Central memory CD8-positive, alpha-beta T cell (primary cell): ENCODE results near the gene DIP2C.
"Not testable (repeated sequence)": the region's sequence is repeated elsewhere in the genome, so short reads cannot be mapped to it uniquely, and the experiment has no call there.

Experiments used
- ATAC-seq: fragments of 150-1000 bp; cut with Tn5 transposase; replicated peaks from 2 replicates; pipeline ENCODE4 v1.10.0; 2022; ENCODE audit warnings: mild to moderate bottlenecking, moderate FRiP score, moderate number of reproducible peaks; ENCODE audit not compliant: poor library complexity, severe bottlenecking; ENCODE audit errors: extremely low read depth
- DNase-seq, 2 donors: peaks; one replicate each; pipeline ENCODE4 v3.0.0; 2021; ENCODE audit warnings: low spot score in 2 of 2
- H3K27ac Mint-ChIP-seq: one replicate; pipeline ENCODE4 v1.8.0; 2022; ENCODE audit warnings: low read depth, mild to moderate bottlenecking, moderate library complexity, mixed read lengths
- H3K27me3 Mint-ChIP-seq: one replicate; pipeline ENCODE4 v1.8.0; 2022; ENCODE audit warnings: mixed read lengths
- H3K36me3 Mint-ChIP-seq: one replicate; pipeline ENCODE4 v1.8.0; 2022; ENCODE audit warnings: mild to moderate bottlenecking, moderate library complexity, mixed read lengths; ENCODE audit not compliant: insufficient read depth
- H3K4me1 Mint-ChIP-seq: one replicate; pipeline ENCODE4 v1.8.0; 2022; ENCODE audit warnings: mixed read lengths
- H3K4me3 Mint-ChIP-seq: one replicate; pipeline ENCODE4 v1.8.0; 2022; ENCODE audit warnings: mild to moderate bottlenecking, moderate library complexity, mixed read lengths
- H3K9me3 Mint-ChIP-seq: one replicate; pipeline ENCODE4 v1.8.0; 2022; ENCODE audit warnings: mixed read lengths

Gene DIP2C

GRCh38 chr10:306675-307185 lies 382.7 kb downstream of the DIP2C start:
- no peak for ATAC-seq
- Mint-ChIP-seq H3K27me3 (no peaks in the 10 kb centered on the region), H3K36me3 (peaks cover 2% of the 10 kb centered on the region), H3K27ac (peak overlapping the region; percentile 58), H3K4me1 (peaks cover 18% of the 10 kb centered on the region), H3K4me3 (no peak overlapping the region), H3K9me3 (no peaks in the 10 kb centered on the region)
- no peak for DNase-seq

DNA sequence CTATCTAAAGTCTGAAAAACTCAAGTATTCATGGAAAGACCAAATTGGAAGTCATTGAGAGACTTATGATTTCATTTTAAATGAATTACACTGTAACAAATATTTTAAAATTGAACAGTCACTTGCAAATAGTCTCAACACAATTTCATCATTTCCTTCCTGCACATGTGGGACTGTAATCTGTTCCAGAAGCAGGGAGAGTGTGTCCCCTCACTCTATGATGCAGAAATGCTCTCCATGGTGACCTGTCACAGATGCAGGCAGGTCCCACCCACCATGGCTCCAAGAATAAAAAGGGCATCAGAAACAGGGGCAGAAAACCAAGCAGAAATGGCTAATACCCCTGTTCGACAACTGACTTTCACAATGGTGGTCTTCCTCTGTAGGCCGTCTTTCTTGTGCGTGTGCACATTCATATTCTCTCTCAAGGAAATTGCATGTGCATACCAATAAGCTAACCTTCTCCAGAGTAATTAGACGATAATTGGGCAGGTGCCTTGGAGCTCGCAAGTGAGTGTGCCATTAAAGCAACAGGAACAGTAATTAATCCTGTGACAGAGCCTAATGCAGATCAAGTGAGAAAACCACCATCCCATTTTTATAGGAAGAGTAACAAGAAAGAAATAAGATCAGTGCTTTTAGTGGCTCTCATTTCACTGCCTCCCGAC lies 383.3 kb downstream of the DIP2C start:
- ATAC-seq (no peak), DNase-seq (no peak)
- H3K36me3 Mint-ChIP-seq = peaks cover 4% of the 10 kb centered on the region
- H3K4me1 Mint-ChIP-seq = peaks cover 18% of the 10 kb centered on the region
- H3K9me3 Mint-ChIP-seq = no peaks in the 10 kb centered on the region
- no peak overlapping the region for H3K4me3 Mint-ChIP-seq
- no peak overlapping the region for H3K27ac Mint-ChIP-seq
- no peaks in the 10 kb centered on the region for H3K27me3 Mint-ChIP-seq

DNA sequence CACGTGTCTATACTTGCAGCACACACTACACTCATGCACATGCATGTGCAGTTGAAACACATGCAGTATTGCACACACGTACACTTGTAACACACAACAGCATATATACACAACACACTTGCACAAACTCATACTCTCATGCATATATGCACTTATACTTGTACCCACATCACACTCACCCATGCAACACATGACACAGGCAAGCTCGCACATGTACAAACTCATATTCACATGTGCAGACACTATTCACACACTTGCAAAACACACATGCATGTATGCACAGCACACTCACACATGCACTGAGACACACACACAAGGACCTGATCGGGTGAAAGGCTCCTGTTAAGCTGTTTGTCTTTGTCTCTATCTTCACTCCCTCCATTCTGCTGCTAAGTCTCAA lies 384.4 kb downstream of the DIP2C start:
- ATAC-seq = no peak

DNA sequence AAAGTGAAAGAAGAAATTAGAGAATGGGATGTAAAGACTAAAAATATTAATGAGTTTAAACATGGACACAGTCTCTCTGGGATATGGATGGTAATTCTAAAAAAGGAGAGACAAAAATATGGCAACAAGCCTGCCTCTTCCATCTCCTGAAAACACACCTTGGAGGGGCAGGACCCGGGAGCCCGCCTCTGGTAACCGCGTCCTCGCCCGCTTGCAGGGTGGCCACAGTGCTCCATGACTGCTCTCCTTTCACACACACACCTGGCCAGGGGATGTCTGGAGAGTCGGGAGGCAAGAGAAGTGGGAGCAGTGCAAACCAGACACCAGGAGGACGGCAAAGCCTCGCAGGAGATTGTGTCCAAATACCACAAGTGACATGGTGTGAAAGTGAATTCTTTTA lies 387.9 kb downstream of the DIP2C start:
- DNase-seq (no peak), ATAC-seq (no peak)
- Mint-ChIP-seq H3K27me3 (no peaks in the 10 kb centered on the region), H3K36me3 (peaks cover 6% of the 10 kb centered on the region), H3K4me3 (no peak overlapping the region), H3K9me3 (no peaks in the 10 kb centered on the region), H3K27ac (no peak overlapping the region), H3K4me1 (peaks cover 9% of the 10 kb centered on the region)

More for the DNA sequence above, 384.4 kb downstream of the DIP2C start:
- Mint-ChIP-seq H3K4me3 (no peak overlapping the region), H3K36me3 (peaks cover 7% of the 10 kb centered on the region), H3K9me3 (no peaks in the 10 kb centered on the region), H3K27me3 (no peaks in the 10 kb centered on the region), H3K27ac (no peak overlapping the region), H3K4me1 (peaks cover 18% of the 10 kb centered on the region)
- no peak for DNase-seq

- not testable (repeated sequence) for H3K36me3 Mint-ChIP-seq, H3K4me3 Mint-ChIP-seq, H3K4me1 Mint-ChIP-seq, H3K9me3 Mint-ChIP-seq, DNase-seq, ATAC-seq, H3K27me3 Mint-ChIP-seq
- peak overlapping the region; percentile 71 for H3K27ac Mint-ChIP-seq
Observed at GRCh38 chr10:300580-300979, 388.9 kb downstream of the DIP2C start.

DNA sequence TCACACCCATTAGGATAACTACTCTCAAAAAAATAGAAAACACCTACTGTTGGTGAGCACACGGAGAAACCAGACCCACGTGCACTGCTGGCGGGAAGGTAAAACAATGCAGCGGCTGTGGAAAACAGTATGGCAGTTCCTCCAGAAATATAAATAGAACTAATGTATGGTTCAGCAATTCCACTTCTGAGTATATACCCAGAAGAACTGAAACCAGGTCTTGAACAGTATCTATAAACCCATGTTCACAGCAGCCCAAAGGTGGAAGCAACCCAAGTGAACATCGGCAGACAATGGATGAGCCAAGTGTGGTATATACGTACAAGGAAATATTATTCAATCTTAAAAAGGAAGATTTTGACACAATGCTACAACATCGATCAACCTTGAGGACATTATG lies 389.5 kb downstream of the DIP2C start:
- Mint-ChIP-seq H3K27me3 (no peaks in the 10 kb centered on the region), H3K4me1 (peaks cover 4% of the 10 kb centered on the region), H3K4me3 (no peak overlapping the region), H3K9me3 (no peaks in the 10 kb centered on the region), H3K36me3 (peaks cover 7% of the 10 kb centered on the region), H3K27ac (no peak overlapping the region)
- DNase-seq (no peak), ATAC-seq (no peak)

DNA sequence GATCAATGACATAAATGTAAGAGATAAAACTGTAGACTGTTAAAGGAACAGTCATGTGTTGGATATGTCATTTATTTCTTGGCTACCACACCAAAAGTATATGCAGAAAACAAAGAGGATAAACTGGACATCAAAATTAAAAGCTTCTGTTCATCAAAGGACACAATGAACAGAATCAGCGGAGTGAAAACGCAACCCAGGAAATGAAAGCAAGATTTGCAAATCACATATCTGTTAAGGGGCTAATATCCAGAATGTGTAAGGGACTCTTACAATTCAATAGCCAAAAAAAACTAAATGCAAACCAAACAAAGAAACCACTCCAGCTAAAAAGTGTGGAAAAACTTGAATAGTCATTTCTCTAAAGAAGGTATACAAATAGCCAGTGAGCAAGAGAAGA lies 390.0 kb downstream of the DIP2C start:
- Mint-ChIP-seq H3K4me1 (no peaks in the 10 kb centered on the region), H3K4me3 (no peak overlapping the region)

GRCh38 chr10:298033-298432 lies 391.4 kb downstream of the DIP2C start:
- Mint-ChIP-seq H3K27ac (no peak overlapping the region), H3K4me1 (peaks cover 11% of the 10 kb centered on the region), H3K27me3 (no peaks in the 10 kb centered on the region), H3K36me3 (peaks cover 9% of the 10 kb centered on the region), H3K9me3 (no peaks in the 10 kb centered on the region), H3K4me3 (no peak overlapping the region)
- no peak for ATAC-seq
- DNase-seq = no peak

More for the DNA sequence above, 390.0 kb downstream of the DIP2C start:
- Mint-ChIP-seq H3K9me3 (no peaks in the 10 kb centered on the region), H3K36me3 (peaks cover 7% of the 10 kb centered on the region), H3K27ac (no peak overlapping the region), H3K27me3 (no peaks in the 10 kb centered on the region)
- DNase-seq (no peak), ATAC-seq (no peak)

- Mint-ChIP-seq H3K4me1 (peaks cover 16% of the 10 kb centered on the region), H3K27me3 (no peaks in the 10 kb centered on the region), H3K36me3 (peaks cover 9% of the 10 kb centered on the region), H3K27ac (no peak overlapping the region), H3K4me3 (no peak overlapping the region), H3K9me3 (no peaks in the 10 kb centered on the region)
- DNase-seq = no peak
- no peak for ATAC-seq
Observed at GRCh38 chr10:297567-297966, 391.9 kb downstream of the DIP2C start.

DNA sequence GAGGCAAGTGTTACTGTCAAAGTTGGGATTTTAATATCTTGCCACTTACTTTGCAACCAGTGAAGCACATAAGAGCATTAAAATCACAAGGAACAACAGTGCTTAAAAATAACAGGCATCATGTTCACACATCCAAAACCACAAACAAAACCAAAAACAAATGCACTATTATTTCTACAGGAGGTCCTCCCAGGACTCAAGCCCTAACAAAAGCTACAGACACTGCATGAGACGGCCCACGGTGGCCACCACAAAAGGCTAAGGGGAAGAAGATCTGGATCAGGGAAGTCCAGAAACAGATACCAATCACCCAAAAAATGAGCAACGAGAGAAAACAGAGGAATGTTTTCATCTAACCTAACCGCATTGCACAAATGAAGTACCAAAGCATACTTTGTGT lies 395.8 kb downstream of the DIP2C start:
- Mint-ChIP-seq H3K27ac (peak overlapping the region; percentile 38), H3K27me3 (no peaks in the 10 kb centered on the region), H3K4me1 (peaks cover 21% of the 10 kb centered on the region), H3K4me3 (no peak overlapping the region), H3K36me3 (peaks cover 8% of the 10 kb centered on the region), H3K9me3 (no peaks in the 10 kb centered on the region)
- no peak for DNase-seq
- no peak for ATAC-seq

DNA sequence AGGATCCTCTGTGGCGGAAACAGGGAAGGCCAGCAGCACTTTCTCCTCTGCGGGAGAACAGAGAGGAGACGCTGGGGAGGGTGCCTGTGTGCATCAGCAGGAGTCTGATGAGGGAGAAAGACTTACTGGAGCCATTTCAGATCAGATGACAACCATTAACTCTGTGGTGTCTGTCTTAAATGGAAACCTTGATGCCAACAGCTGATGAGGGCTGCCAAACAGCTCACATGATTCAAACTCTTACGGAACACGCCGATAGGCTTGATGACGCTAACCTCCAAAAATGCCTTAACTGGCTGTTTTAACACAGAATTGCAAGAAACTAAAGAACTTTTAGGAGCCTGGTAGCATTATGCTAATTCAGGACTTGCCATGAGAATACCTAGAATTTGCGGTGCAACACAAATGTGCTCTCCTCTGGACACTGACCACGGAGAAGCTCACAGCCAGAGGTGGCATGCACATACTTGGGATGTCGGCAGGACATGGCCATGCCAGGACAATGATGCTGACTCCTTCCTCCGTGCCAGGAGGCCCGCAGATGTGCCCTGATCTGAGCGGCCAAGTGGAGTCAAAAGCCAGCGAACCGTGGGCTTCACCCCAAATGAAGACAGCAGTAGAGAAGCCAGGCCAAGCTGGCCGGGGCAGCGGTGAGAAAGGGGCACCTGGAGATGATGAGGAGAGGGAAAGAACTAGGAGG lies 399.3 kb downstream of the DIP2C start:
- DNase-seq = no peak

GRCh38 chr10:289581-289980 lies 399.9 kb downstream of the DIP2C start:
- H3K4me1 Mint-ChIP-seq = peaks cover 26% of the 10 kb centered on the region
- H3K9me3 Mint-ChIP-seq = no peaks in the 10 kb centered on the region
- H3K27me3 Mint-ChIP-seq = no peaks in the 10 kb centered on the region
- peaks cover 5% of the 10 kb centered on the region for H3K36me3 Mint-ChIP-seq
- no peak overlapping the region for H3K4me3 Mint-ChIP-seq
- DNase-seq (no peak), ATAC-seq (no peak)
- no peak overlapping the region for H3K27ac Mint-ChIP-seq

More for the DNA sequence above, 399.3 kb downstream of the DIP2C start:
- Mint-ChIP-seq H3K4me1 (peaks cover 21% of the 10 kb centered on the region), H3K27ac (no peak overlapping the region), H3K27me3 (no peaks in the 10 kb centered on the region), H3K36me3 (peaks cover 5% of the 10 kb centered on the region), H3K9me3 (no peaks in the 10 kb centered on the region), H3K4me3 (no peak overlapping the region)
- ATAC-seq = no peak
